HEK293T (cell line): Measurements from ENCODE around the gene SLC24A1.
"Not testable (repeated sequence)": the region's sequence is repeated elsewhere in the genome, so short reads cannot be mapped to it uniquely, and the experiment has no call there.

ENCODE experiments used
- CTCF ChIA-PET: fragments of 350-600 bp; formaldehyde crosslinking; extraction: SDS; loops from one replicate; lab custom pipeline; 2021; ENCODE audit warnings: antibody characterized with exemption, inconsistent platforms; lab: Yijun Ruan, JAX
- POLR2A ChIA-PET: fragments of 350-600 bp; formaldehyde crosslinking; extraction: SDS; loops from one replicate; lab custom pipeline; 2020; ENCODE audit warnings: antibody characterized with exemption, inconsistent platforms; lab: Yijun Ruan, JAX
- DNase-seq: peaks from one replicate; pipeline ENCODE4 v3.0.0; 2012; ENCODE audit warnings: mixed read lengths; ENCODE audit errors: extremely low spot score
- ARNT ChIP-seq: fragments of 450-650 bp; IDR thresholded peaks from 2 replicates; pipeline ENCODE4 v1.6.1; 2017; ENCODE audit warnings: mild to moderate bottlenecking
- BHLHE40 ChIP-seq: fragments of 450-650 bp; IDR thresholded peaks from 2 replicates; pipeline ENCODE4 v1.6.1; 2016; ENCODE audit warnings: mild to moderate bottlenecking, moderate library complexity, borderline replicate concordance
- CTBP1 ChIP-seq: fragments of 450-650 bp; IDR thresholded peaks from 2 replicates; pipeline ENCODE4 v1.6.1; 2016; ENCODE audit warnings: borderline replicate concordance
- ELF4 ChIP-seq: fragments of 450-650 bp; IDR thresholded peaks from 2 replicates; pipeline ENCODE4 v1.6.1; 2017; ENCODE audit warnings: antibody characterized with exemption
- FOXA1 ChIP-seq: fragments of 450-650 bp; IDR thresholded peaks from 2 replicates; pipeline ENCODE4 v1.6.1; 2016; ENCODE audit warnings: mild to moderate bottlenecking
- FOXK2 ChIP-seq: fragments of 450-650 bp; IDR thresholded peaks from 2 replicates; pipeline ENCODE4 v1.6.1; 2016; ENCODE audit warnings: mild to moderate bottlenecking
- FOXM1 ChIP-seq: fragments of 450-650 bp; IDR thresholded peaks from 2 replicates; pipeline ENCODE4 v1.6.1; 2017; ENCODE audit warnings: mild to moderate bottlenecking, borderline replicate concordance
- HDGF ChIP-seq: fragments of 450-650 bp; IDR thresholded peaks from 2 replicates; pipeline ENCODE4 v1.6.1; 2017; ENCODE audit warnings: antibody characterized with exemption, borderline replicate concordance
- L3MBTL2 ChIP-seq: fragments of 450-650 bp; conservative IDR thresholded peaks from 2 replicates; pipeline ENCODE4 v1.6.1; 2016; ENCODE audit warnings: mild to moderate bottlenecking
- LEF1 ChIP-seq: fragments of 450-650 bp; IDR thresholded peaks from 2 replicates; pipeline ENCODE4 v1.6.1; 2017; ENCODE audit warnings: mild to moderate bottlenecking, borderline replicate concordance
- NFRKB ChIP-seq: fragments of 450-650 bp; IDR thresholded peaks from 2 replicates; pipeline ENCODE4 v1.6.1; 2016; ENCODE audit warnings: mild to moderate bottlenecking, moderate library complexity
- PKNOX1 ChIP-seq: fragments of 450-650 bp; IDR thresholded peaks from 2 replicates; pipeline ENCODE4 v1.6.1; 2016
- SP1 ChIP-seq: fragments of 450-650 bp; IDR thresholded peaks from 2 replicates; pipeline ENCODE4 v1.6.1; 2017
- SUZ12 ChIP-seq: fragments of 450-650 bp; IDR thresholded peaks from 2 replicates; pipeline ENCODE4 v1.6.1; 2016; ENCODE audit warnings: mild to moderate bottlenecking
- TARDBP ChIP-seq: fragments of 450-650 bp; IDR thresholded peaks from 2 replicates; pipeline ENCODE4 v1.6.1; 2016
- ZNF384 ChIP-seq: fragments of 450-650 bp; IDR thresholded peaks from 2 replicates; pipeline ENCODE4 v1.6.1; 2016

The SLC24A1 gene

GRCh38 chr15:65611888-65612615, 9.7 kb upstream of the SLC24A1 start:
- TF ChIP-seq PKNOX1 (no peak), LEF1 (no peak), FOXK2 (no peak), CTBP1 (no peak), ELF4 (no peak)
- ChIA-PET CTCF (no interaction called here), POLR2A (interaction anchor here (1.4 to 3.3 kb wide), 8 partner anchors 10 to 744 kb away, joined by 4 to 26 read pairs (median 6); partner anchors contain the start of genes RAB11A, RNU5B-1, SLC24A1 and TIPIN)

GRCh38 chr15:65612616-65612946, 9.2 kb upstream of the SLC24A1 start:
- no peak for DNase-seq
- TF ChIP-seq BHLHE40 (no peak), PKNOX1 (no peak), FOXK2 (no peak), ARNT (no peak), FOXM1 (no peak), TARDBP (no peak), ZNF384 (no peak), SUZ12 (no peak), CTBP1 (no peak), L3MBTL2 (no peak), FOXA1 (no peak), LEF1 (no peak), SP1 (no peak), NFRKB (no peak), ELF4 (no peak), HDGF (no peak)
- POLR2A ChIA-PET = interaction anchor here (1.5 to 3.3 kb wide), 2 partner anchors 9 to 308 kb away, joined by 4 to 26 read pairs; partner anchors contain the start of genes RNU5B-1 and SLC24A1
- CTCF ChIA-PET = interaction anchor here (0.7 kb wide), 1 partner anchor 26 kb away, joined by 3 read pairs; no protein-coding TSS in a partner anchor

More at GRCh38 chr15:65611888-65612615, 9.7 kb upstream of the SLC24A1 start:
- DNase-seq = no peak

GRCh38 chr15:65612949-65613744, 8.6 kb upstream of the SLC24A1 start:
- POLR2A ChIA-PET = interaction anchor here (3.3 kb wide), 1 partner anchor 9 kb away, joined by 26 read pairs; the partner anchor contains the start of gene SLC24A1
- CTCF ChIA-PET = interaction anchor here (0.7 kb wide), 1 partner anchor 25 kb away, joined by 3 read pairs; no protein-coding TSS in a partner anchor
- DNase-seq = no peak
- TF ChIP-seq LEF1 (no peak), ARNT (no peak), ZNF384 (no peak), TARDBP (no peak), L3MBTL2 (no peak), NFRKB (no peak), FOXK2 (no peak), FOXA1 (no peak), CTBP1 (no peak), SP1 (no peak), HDGF (no peak), FOXM1 (no peak), PKNOX1 (no peak), BHLHE40 (no peak), ELF4 (no peak), SUZ12 (no peak)

- CTCF ChIA-PET, DNase-seq, POLR2A ChIA-PET: not testable (repeated sequence)
These were observed 5.9 kb upstream of the SLC24A1 start for GRCh38 chr15:65615887-65616286.

GRCh38 chr15:65618560-65619109, 3.1 kb upstream of the SLC24A1 start:
- ChIA-PET POLR2A (no interaction called here), CTCF (interaction anchor here (1.2 to 1.7 kb wide), 2 partner anchors 8 to 20 kb away, joined by 3 to 4 read pairs; partner anchors contain the start of gene INTS14)
- DNase-seq = no peak
- no peak for TF ChIP-seq CTBP1
